ENCODE measurements around the gene ATRNL1. TPM values are rescaled to one million over a fixed set of nuclear protein-coding genes. Genes with fewer than 3 reads are reported as not detected.
"Not testable (repeated sequence)": the region's sequence is repeated elsewhere in the genome, so short reads cannot be mapped to it uniquely, and the experiment has no call there.

Gene ATRNL1
- total RNA-seq, 2 experiments from 2014 or later: 0.21 TPM; not detected in 1

DNA sequence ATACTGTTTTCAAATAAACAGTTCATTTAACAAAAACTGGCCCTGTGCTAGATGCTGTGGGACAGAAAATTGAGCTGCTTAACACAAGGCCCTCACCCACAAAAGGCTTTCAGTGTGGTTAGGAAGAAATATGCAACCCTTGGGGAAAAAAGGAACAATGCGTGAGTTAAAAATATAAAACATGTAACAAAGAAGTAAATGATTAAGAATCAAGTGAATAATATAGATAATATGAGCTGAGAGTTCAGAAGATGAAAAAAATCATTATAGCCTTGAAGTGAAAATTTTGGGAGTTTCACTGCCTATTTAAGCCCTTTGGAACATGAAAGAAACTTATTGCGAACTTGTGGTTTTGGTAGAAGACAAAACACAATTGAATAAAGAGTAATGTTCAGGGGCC is 684.5 kb downstream of the ATRNL1 start:
- CTCF ChIA-PET: interaction anchor here (0.7 to 2.0 kb wide), 3 partner anchors 8 to 380 kb away, joined by 3 to 4 read pairs (median 4); no protein-coding TSS in a partner anchor
- DNase-seq: no peak
- Mint-ChIP-seq H3K9me3 (ENCODE audit: low read depth) (no peaks in the 10 kb centered on the region), H3K4me3 (no peak overlapping the region), H3K27me3 (no peaks in the 10 kb centered on the region), H3K27ac (no peak overlapping the region), H3K36me3 (ENCODE audit: low read depth) (no peaks in the 10 kb centered on the region), H3K4me1 (no peaks in the 10 kb centered on the region)
- intact Hi-C loops (cut with DNase I, micrococcal nuclease): no loop called here
- no peak for ATAC-seq
- POLR2A ChIA-PET: no interaction called here

DNA sequence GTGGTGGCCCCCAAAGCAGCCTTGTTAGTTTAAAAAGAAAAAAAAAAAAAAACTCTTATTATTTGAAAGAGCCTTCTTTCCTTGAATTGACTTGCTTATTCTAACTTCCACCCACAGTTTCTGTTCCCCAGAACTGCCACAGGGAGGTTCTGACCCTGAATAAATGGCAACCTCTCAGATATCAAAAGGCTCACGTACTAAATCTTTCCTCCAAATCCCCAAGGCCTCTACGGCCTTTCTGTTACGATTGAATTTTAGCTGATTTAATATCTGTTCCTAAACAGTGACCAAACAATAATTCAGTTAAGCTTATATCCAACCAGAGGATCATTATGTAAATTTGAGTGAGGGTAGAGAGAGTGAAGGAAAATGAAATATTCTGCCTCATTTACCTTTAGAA is 697.1 kb downstream of the ATRNL1 start:
- H3K36me3 Mint-ChIP-seq (ENCODE audit: low read depth): no peaks in the 10 kb centered on the region
- no peak overlapping the region for H3K27ac Mint-ChIP-seq
- intact Hi-C loops (cut with DNase I, micrococcal nuclease): no loop called here
- H3K4me3 Mint-ChIP-seq: no peak overlapping the region
- H3K9me3 Mint-ChIP-seq (ENCODE audit: low read depth): peaks cover 3% of the 10 kb centered on the region
- POLR2A ChIA-PET: no interaction called here
- ATAC-seq: no peak
- H3K27me3 Mint-ChIP-seq: peaks cover 2% of the 10 kb centered on the region
- H3K4me1 Mint-ChIP-seq: no peaks in the 10 kb centered on the region
- DNase-seq: no peak
- CTCF ChIA-PET: interaction anchor here (1.2 kb wide), 1 partner anchor 9 kb away, joined by 3 read pairs; no protein-coding TSS in a partner anchor

DNA sequence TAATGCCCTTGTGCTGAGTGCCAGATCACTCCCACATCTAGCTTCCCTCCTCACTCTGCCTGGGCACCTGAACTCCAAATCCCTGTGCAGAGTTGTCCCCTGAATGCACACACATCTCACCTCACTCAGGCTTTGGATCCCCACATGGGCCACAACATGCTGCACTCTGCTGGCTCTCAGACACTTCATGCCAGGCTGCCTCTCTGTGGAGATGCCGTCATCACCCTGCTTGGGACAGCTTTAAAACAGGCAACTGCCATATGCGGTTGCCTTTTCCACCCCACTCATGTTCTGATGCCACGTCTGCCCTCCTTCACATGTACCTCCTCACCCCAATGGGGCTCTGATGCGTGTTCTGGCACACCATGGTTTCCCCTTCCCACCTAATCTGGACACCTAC is 702.8 kb downstream of the ATRNL1 start:
- Mint-ChIP-seq H3K27me3 (no peaks in the 10 kb centered on the region), H3K4me3 (no peak overlapping the region), H3K27ac (no peak overlapping the region), H3K4me1 (no peaks in the 10 kb centered on the region), H3K9me3 (ENCODE audit: low read depth) (no peaks in the 10 kb centered on the region), H3K36me3 (ENCODE audit: low read depth) (no peaks in the 10 kb centered on the region)
- ChIA-PET CTCF (no interaction called here), POLR2A (no interaction called here)
- DNase-seq: no peak
- no peak for ATAC-seq
- intact Hi-C loops (cut with DNase I, micrococcal nuclease): loop anchor here in 1 of 2 experiments (5.0 kb wide), 2 partner anchors 491 to 591 kb away; no protein-coding TSS in a partner anchor

GRCh38 chr10:115801457-115801856 is 708.3 kb downstream of the ATRNL1 start:
- H3K9me3 Mint-ChIP-seq (ENCODE audit: low read depth): no peaks in the 10 kb centered on the region
- intact Hi-C loops (cut with DNase I, micrococcal nuclease): no loop called here
- no peak overlapping the region for H3K27ac Mint-ChIP-seq
- ChIA-PET POLR2A (no interaction called here), CTCF (no interaction called here)
- H3K36me3 Mint-ChIP-seq (ENCODE audit: low read depth): no peaks in the 10 kb centered on the region
- DNase-seq (no peak), ATAC-seq (no peak)
- peaks cover 3% of the 10 kb centered on the region for H3K27me3 Mint-ChIP-seq
- no peaks in the 10 kb centered on the region for H3K4me1 Mint-ChIP-seq
- no peak overlapping the region for H3K4me3 Mint-ChIP-seq

GRCh38 chr10:115801992-115802391 is 708.8 kb downstream of the ATRNL1 start:
- no peak for DNase-seq
- CTCF ChIA-PET: no interaction called here
- H3K4me3 Mint-ChIP-seq: no peak overlapping the region
- POLR2A ChIA-PET: no interaction called here
- no peak overlapping the region for H3K27ac Mint-ChIP-seq
- H3K27me3 Mint-ChIP-seq: peaks cover 3% of the 10 kb centered on the region
- H3K9me3 Mint-ChIP-seq (ENCODE audit: low read depth): no peaks in the 10 kb centered on the region
- no peaks in the 10 kb centered on the region for H3K36me3 Mint-ChIP-seq (ENCODE audit: low read depth)
- H3K4me1 Mint-ChIP-seq: no peaks in the 10 kb centered on the region
- ATAC-seq: no peak
- intact Hi-C loops (cut with DNase I, micrococcal nuclease): no loop called here

DNA sequence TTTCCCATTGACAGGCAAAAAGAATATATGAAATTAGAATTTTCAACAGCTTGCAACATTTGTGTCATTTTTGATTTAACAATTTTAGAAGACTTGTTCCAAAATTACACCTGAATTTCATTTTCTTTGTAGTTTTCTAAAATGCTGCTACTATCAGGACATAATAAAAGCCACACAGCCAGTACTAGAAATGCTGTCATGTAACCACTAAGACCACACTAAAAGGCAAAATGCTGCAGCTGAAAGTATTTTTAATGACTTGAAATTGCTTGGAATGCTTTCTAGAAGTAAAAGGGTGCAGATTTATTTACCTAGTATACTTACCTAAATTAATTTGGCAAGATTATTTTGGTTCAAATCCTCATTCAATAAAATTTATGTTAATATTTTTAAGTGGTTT is 709.7 kb downstream of the ATRNL1 start:
- no peak for DNase-seq
- H3K27ac Mint-ChIP-seq: no peak overlapping the region
- ChIA-PET POLR2A (no interaction called here), CTCF (no interaction called here)
- intact Hi-C loops (cut with DNase I, micrococcal nuclease): no loop called here
- no peaks in the 10 kb centered on the region for H3K9me3 Mint-ChIP-seq (ENCODE audit: low read depth)
- no peaks in the 10 kb centered on the region for H3K4me1 Mint-ChIP-seq
- H3K4me3 Mint-ChIP-seq: no peak overlapping the region
- H3K36me3 Mint-ChIP-seq (ENCODE audit: low read depth): no peaks in the 10 kb centered on the region
- no peak for ATAC-seq
- H3K27me3 Mint-ChIP-seq: peaks cover 3% of the 10 kb centered on the region

- H3K36me3 Mint-ChIP-seq (ENCODE audit: low read depth): no peaks in the 10 kb centered on the region
- no peak for ATAC-seq
- H3K27me3 Mint-ChIP-seq: no peaks in the 10 kb centered on the region
- intact Hi-C loops (cut with DNase I, micrococcal nuclease): no loop called here
- no peaks in the 10 kb centered on the region for H3K4me1 Mint-ChIP-seq
- no peaks in the 10 kb centered on the region for H3K9me3 Mint-ChIP-seq (ENCODE audit: low read depth)
- CTCF ChIA-PET: interaction anchor here (1.2 kb wide), 1 partner anchor 21 kb away, joined by 3 read pairs; no protein-coding TSS in a partner anchor
- POLR2A ChIA-PET: no interaction called here
- DNase-seq: no peak
- no peak overlapping the region for H3K27ac Mint-ChIP-seq
- H3K4me3 Mint-ChIP-seq: no peak overlapping the region
These were observed 721.4 kb downstream of the ATRNL1 start for GRCh38 chr10:115814542-115814941.

DNA sequence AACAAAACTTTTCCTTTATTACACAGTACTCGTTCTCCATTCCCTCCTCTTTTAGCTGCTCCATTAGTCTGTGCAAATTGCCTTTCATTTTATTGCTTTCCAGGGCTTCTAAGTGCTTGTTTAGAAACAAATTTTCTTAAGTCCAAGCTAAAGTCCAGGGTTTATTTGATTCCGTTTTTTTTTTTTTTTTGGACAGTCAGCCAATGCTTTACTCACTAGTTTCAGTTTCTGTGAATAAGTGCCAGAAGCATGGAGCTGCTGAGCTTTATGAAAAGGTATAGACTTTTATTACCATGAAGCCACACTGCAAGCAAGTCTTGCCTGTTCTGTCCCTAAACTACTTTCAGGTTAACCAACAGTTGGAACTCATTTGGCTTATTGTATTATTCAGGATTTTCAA is 724.8 kb downstream of the ATRNL1 start:
- no peaks in the 10 kb centered on the region for H3K4me1 Mint-ChIP-seq
- CTCF ChIA-PET: no interaction called here

GRCh38 chr10:115826396-115826795 is 733.2 kb downstream of the ATRNL1 start:
- Mint-ChIP-seq H3K36me3 (ENCODE audit: low read depth) (no peaks in the 10 kb centered on the region), H3K4me1 (no peaks in the 10 kb centered on the region), H3K27ac (no peak overlapping the region), H3K4me3 (no peak overlapping the region), H3K9me3 (ENCODE audit: low read depth) (peaks cover 11% of the 10 kb centered on the region), H3K27me3 (peaks cover 2% of the 10 kb centered on the region)
- intact Hi-C loops (cut with DNase I, micrococcal nuclease): no loop called here
- POLR2A ChIA-PET: no interaction called here
- CTCF ChIA-PET: interaction anchor here (0.6 kb wide), 1 partner anchor 17 kb away, joined by 3 read pairs; no protein-coding TSS in a partner anchor
- ATAC-seq: no peak
- DNase-seq: no peak

More for the DNA sequence above, 724.8 kb downstream of the ATRNL1 start:
- peaks cover 2% of the 10 kb centered on the region for H3K27me3 Mint-ChIP-seq
- DNase-seq: no peak
- intact Hi-C loops (cut with DNase I, micrococcal nuclease): no loop called here
- peaks cover 6% of the 10 kb centered on the region for H3K9me3 Mint-ChIP-seq (ENCODE audit: low read depth)
- no peaks in the 10 kb centered on the region for H3K36me3 Mint-ChIP-seq (ENCODE audit: low read depth)
- H3K4me3 Mint-ChIP-seq: no peak overlapping the region
- POLR2A ChIA-PET: no interaction called here
- no peak for ATAC-seq
- no peak overlapping the region for H3K27ac Mint-ChIP-seq

GRCh38 chr10:115827231-115828009 is 734.3 kb downstream of the ATRNL1 start:
- Mint-ChIP-seq H3K36me3 (ENCODE audit: low read depth) (no peaks in the 10 kb centered on the region), H3K4me1 (no peaks in the 10 kb centered on the region), H3K27ac (no peak overlapping the region), H3K27me3 (no peaks in the 10 kb centered on the region), H3K4me3 (no peak overlapping the region), H3K9me3 (ENCODE audit: low read depth) (peaks cover 5% of the 10 kb centered on the region)
- no peak for ATAC-seq
- ChIA-PET CTCF (no interaction called here), POLR2A (no interaction called here)
- no peak for DNase-seq
- intact Hi-C loops (cut with DNase I, micrococcal nuclease): no loop called here

GRCh38 chr10:115828182-115828581 is 735.0 kb downstream of the ATRNL1 start:
- H3K4me1 Mint-ChIP-seq; H3K4me3 Mint-ChIP-seq; ATAC-seq; POLR2A ChIA-PET; H3K27me3 Mint-ChIP-seq; intact Hi-C loops (cut with DNase I, micrococcal nuclease); H3K9me3 Mint-ChIP-seq (ENCODE audit: low read depth); H3K36me3 Mint-ChIP-seq (ENCODE audit: low read depth); CTCF ChIA-PET; DNase-seq; H3K27ac Mint-ChIP-seq: not testable (repeated sequence)

DNA sequence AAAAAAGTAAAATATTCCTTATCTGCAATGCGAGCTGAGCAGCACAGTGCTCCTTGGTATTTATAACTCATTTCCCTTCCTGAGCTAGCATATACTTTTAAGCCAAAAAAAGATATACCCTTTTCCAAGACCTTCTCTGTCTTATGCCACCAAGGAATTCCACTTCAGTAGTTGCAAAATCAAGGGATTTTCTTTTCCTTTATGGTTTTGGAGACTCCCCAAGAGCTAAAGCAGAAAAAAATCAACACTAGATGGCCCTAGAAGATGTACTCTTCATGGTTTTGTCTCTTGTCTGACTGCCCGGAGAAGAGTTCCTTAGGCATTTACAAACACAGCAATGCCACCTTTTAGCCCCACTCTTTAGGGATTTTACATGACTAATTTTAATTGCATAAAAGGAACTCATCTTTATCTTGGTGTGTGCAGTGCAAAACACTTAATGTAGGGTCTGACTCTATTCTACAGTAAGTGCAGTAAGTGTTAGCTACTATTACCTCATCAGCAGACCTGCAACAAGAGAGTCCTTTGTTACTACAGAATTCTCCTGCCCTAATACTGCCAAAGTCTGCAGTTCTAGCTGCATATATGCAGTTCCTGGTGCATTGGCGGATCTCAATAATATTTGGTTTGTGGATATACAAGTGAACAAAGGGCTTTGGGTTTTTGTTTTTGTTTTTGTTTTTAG is 736.5 kb downstream of the ATRNL1 start:
- H3K9me3 Mint-ChIP-seq (ENCODE audit: low read depth): no peaks in the 10 kb centered on the region
- intact Hi-C loops (cut with DNase I, micrococcal nuclease): no loop called here
- no peaks in the 10 kb centered on the region for H3K27me3 Mint-ChIP-seq
- H3K27ac Mint-ChIP-seq: no peak overlapping the region
- CTCF ChIA-PET: interaction anchor here (0.6 to 1.5 kb wide), 2 partner anchors 18 to 398 kb away, joined by 3 read pairs; no protein-coding TSS in a partner anchor
- H3K4me3 Mint-ChIP-seq: no peak overlapping the region
- POLR2A ChIA-PET: interaction anchor here (0.5 kb wide), 1 partner anchor 521 kb away, joined by 3 read pairs; no protein-coding TSS in a partner anchor
- ATAC-seq: no peak
- DNase-seq: no peak
- no peaks in the 10 kb centered on the region for H3K36me3 Mint-ChIP-seq (ENCODE audit: low read depth)
- H3K4me1 Mint-ChIP-seq: no peaks in the 10 kb centered on the region

All from activated CD4-positive, alpha-beta T cell treated with anti-CD3 and anti-CD28 coated beads for 36 hours (primary cell).